H9 (cell line): ENCODE results near the gene SRP9. TPM values are rescaled to one million over a fixed set of nuclear protein-coding genes. Genes with fewer than 3 reads are reported as not detected.

Experiments used
- DNase-seq: peaks from one replicate; pipeline ENCODE4 v3.0.0-alpha.2; 2017
- H2AFZ ChIP-seq: one replicate; pipeline ENCODE4 v1.6.1; 2013; ENCODE audit warnings: mild to moderate bottlenecking, low read length, control low read depth, moderate library complexity
- H2AK5ac ChIP-seq: 2 replicates; pipeline ENCODE4 v1.6.1; 2013; ENCODE audit warnings: low read length, control low read depth, mixed read lengths; ENCODE audit not compliant: insufficient read length
- H2BK120ac ChIP-seq: one replicate; pipeline ENCODE4 v1.6.1; 2013; ENCODE audit warnings: low read depth, mild to moderate bottlenecking, low read length, control low read depth, inconsistent platforms; ENCODE audit not compliant: poor library complexity, severe bottlenecking
- H2BK12ac ChIP-seq: 2 replicates; pipeline ENCODE4 v1.6.1; 2013; ENCODE audit warnings: low read length, control low read depth, mixed read lengths, low read depth; ENCODE audit not compliant: insufficient read length
- H2BK15ac ChIP-seq: 2 replicates; pipeline ENCODE4 v1.6.1; 2013; ENCODE audit warnings: low read depth, low read length, control low read depth
- H2BK20ac ChIP-seq: one replicate; pipeline ENCODE4 v1.6.1; 2013; ENCODE audit warnings: low read depth, mild to moderate bottlenecking, low read length, control low read depth, inconsistent platforms; ENCODE audit not compliant: poor library complexity, severe bottlenecking
- H2BK5ac ChIP-seq: 2 replicates; pipeline ENCODE4 v1.6.1; 2013; ENCODE audit warnings: low read length, control low read depth, mixed read lengths; ENCODE audit not compliant: insufficient read length
- H3K14ac ChIP-seq: 2 replicates; pipeline ENCODE4 v1.6.1; 2013; ENCODE audit warnings: low read length, control low read depth; ENCODE audit not compliant: insufficient read depth
- H3K18ac ChIP-seq: 2 replicates; pipeline ENCODE4 v1.6.1; 2013; ENCODE audit warnings: low read depth, mild to moderate bottlenecking, mixed read lengths, low read length, control low read depth; ENCODE audit not compliant: insufficient read length
- H3K23ac ChIP-seq: 2 replicates; pipeline ENCODE4 v1.6.1; 2013; ENCODE audit warnings: low read length, control low read depth, mixed read lengths, low read depth; ENCODE audit not compliant: insufficient read length
- H3K23me2 ChIP-seq: 2 replicates; pipeline ENCODE4 v1.6.1; 2013; ENCODE audit warnings: low read depth, mild to moderate bottlenecking, mixed read lengths, low read length, control low read depth; ENCODE audit not compliant: insufficient read length, poor library complexity, severe bottlenecking
- H3K27ac ChIP-seq: 2 replicates; pipeline ENCODE4 v1.5.1; 2013; ENCODE audit warnings: low read length, control low read depth, mixed read lengths, low read depth; ENCODE audit not compliant: insufficient read length
- H3K27me3 ChIP-seq: 2 replicates; pipeline ENCODE4 v1.6.1; 2013; ENCODE audit warnings: low read length, control low read depth, inconsistent platforms; ENCODE audit not compliant: insufficient read depth
- H3K4ac ChIP-seq: 2 replicates; pipeline ENCODE4 v1.6.1; 2013; ENCODE audit warnings: low read depth, mild to moderate bottlenecking, control low read depth, inconsistent platforms, low read length, moderate library complexity
- H3K4me1 ChIP-seq: 2 replicates; pipeline ENCODE4 v1.6.1; 2013; ENCODE audit warnings: low read length, control low read depth, inconsistent platforms; ENCODE audit not compliant: insufficient read depth
- H3K4me2 ChIP-seq: 2 replicates; pipeline ENCODE4 v1.6.1; 2013; ENCODE audit warnings: low read length, control low read depth, mixed read lengths; ENCODE audit not compliant: insufficient read length, insufficient read depth
- H3K56ac ChIP-seq: 2 replicates; pipeline ENCODE4 v1.6.1; 2013; ENCODE audit warnings: low read depth, mild to moderate bottlenecking, mixed read lengths, low read length, control low read depth; ENCODE audit not compliant: insufficient read length
- H3K79me1 ChIP-seq: 2 replicates; pipeline ENCODE4 v1.6.1; 2013; ENCODE audit warnings: low read depth, mild to moderate bottlenecking, moderate library complexity, low read length, control low read depth, inconsistent platforms; ENCODE audit not compliant: insufficient read depth, poor library complexity, severe bottlenecking
- H3K79me2 ChIP-seq: 2 replicates; pipeline ENCODE4 v1.6.1; 2013; ENCODE audit warnings: low read length, control low read depth, inconsistent platforms; ENCODE audit not compliant: insufficient read depth
- H3K9ac ChIP-seq: 2 replicates; pipeline ENCODE4 v1.6.1; 2013; ENCODE audit warnings: low read length, control low read depth, mixed read lengths; ENCODE audit not compliant: insufficient read length; ENCODE audit errors: extremely low read depth
- H3K9me3 ChIP-seq: one replicate; pipeline ENCODE4 v1.6.1; 2013; ENCODE audit warnings: low read depth, low read length, inconsistent platforms; ENCODE audit not compliant: control insufficient read depth
- H3T11ph ChIP-seq: one replicate; pipeline ENCODE4 v1.6.1; 2013; ENCODE audit warnings: mild to moderate bottlenecking, low read length, control low read depth, inconsistent platforms
- H4K20me1 ChIP-seq: one replicate; pipeline ENCODE4 v1.6.1; 2013; ENCODE audit not compliant: control insufficient read depth, insufficient read length, insufficient read depth
- H4K5ac ChIP-seq: 2 replicates; pipeline ENCODE4 v1.6.1; 2013; ENCODE audit warnings: low read depth, mild to moderate bottlenecking, mixed read lengths, low read length, control low read depth; ENCODE audit not compliant: insufficient read length
- H4K8ac ChIP-seq: replicated peaks from 2 replicates; pipeline ENCODE4 v1.6.1; 2013; ENCODE audit warnings: low read length, control low read depth, mixed read lengths, low read depth; ENCODE audit not compliant: insufficient read length
- H4K91ac ChIP-seq: 2 replicates; pipeline ENCODE4 v1.6.1; 2013; ENCODE audit warnings: low read depth, mild to moderate bottlenecking, moderate library complexity, mixed read lengths, low read length, control low read depth; ENCODE audit not compliant: insufficient read length
- H3K27ac Mint-ChIP-seq, 3 experiments: 2 replicates in 2 of 3; 3 replicates in 1 of 3; pipeline ENCODE4 v1.8.0; 2020 to 2021; ENCODE audit warnings: mixed read lengths in 3 of 3, mild to moderate bottlenecking in 1 of 3, moderate library complexity in 1 of 3
- H3K27me3 Mint-ChIP-seq: 2 replicates; pipeline ENCODE4 v1.8.0; 2021; ENCODE audit warnings: low read depth, mild to moderate bottlenecking, moderate library complexity, mixed read lengths
- H3K36me3 Mint-ChIP-seq, 3 experiments: 2 replicates in 2 of 3; 3 replicates in 1 of 3; pipeline ENCODE4 v1.8.0; 2020 to 2021; ENCODE audit warnings: low read depth in 3 of 3, mixed read lengths in 3 of 3; ENCODE audit not compliant: insufficient read depth in 1 of 3
- H3K4me1 Mint-ChIP-seq, 2 experiments: 2 replicates each; pipeline ENCODE4 v1.8.0; 2020; ENCODE audit warnings: mixed read lengths in 2 of 2
- H3K4me3 Mint-ChIP-seq, 2 experiments: 2 replicates in 1 of 2; 3 replicates in 1 of 2; pipeline ENCODE4 v1.8.0; 2020 to 2021; ENCODE audit warnings: mild to moderate bottlenecking in 2 of 2, mixed read lengths in 2 of 2, moderate library complexity in 1 of 2
- H3K9me3 Mint-ChIP-seq, 2 experiments: 2 replicates in 1 of 2; 3 replicates in 1 of 2; pipeline ENCODE4 v1.8.0; 2020; ENCODE audit warnings: mild to moderate bottlenecking in 2 of 2, mixed read lengths in 2 of 2, moderate library complexity in 1 of 2
- WGBS: extraction: QIAGEN DNeasy Blood & Tissue Kit; methylation state at CpG from one replicate; pipeline ENCODE4 v1.1.7; 2013; ENCODE audit warnings: missing lambda C conversion rate, low lambda C conversion rate, mixed read lengths; ENCODE audit not compliant: insufficient read length; ENCODE audit errors: extremely low coverage; 5-methylcytosine and 5-hydroxymethylcytosine counted together
- total RNA-seq: library from RNA; stranded (reverse); gene quantifications from 2 replicates; pipeline ENCODE4 v1.2.1, GENCODE V29; 2021
- TF ChIP-seq, protein P1 (sequence below): fragments of 200-600 bp; sonication (generic); conservative IDR thresholded peaks from 3 replicates; pipeline ENCODE4 v1.8.0; 2021; ENCODE audit warnings: antibody characterized with exemption, mild to moderate bottlenecking

The SRP9 gene
- total RNA-seq, 1 experiment from 2014 or later = 403 TPM

DNA sequence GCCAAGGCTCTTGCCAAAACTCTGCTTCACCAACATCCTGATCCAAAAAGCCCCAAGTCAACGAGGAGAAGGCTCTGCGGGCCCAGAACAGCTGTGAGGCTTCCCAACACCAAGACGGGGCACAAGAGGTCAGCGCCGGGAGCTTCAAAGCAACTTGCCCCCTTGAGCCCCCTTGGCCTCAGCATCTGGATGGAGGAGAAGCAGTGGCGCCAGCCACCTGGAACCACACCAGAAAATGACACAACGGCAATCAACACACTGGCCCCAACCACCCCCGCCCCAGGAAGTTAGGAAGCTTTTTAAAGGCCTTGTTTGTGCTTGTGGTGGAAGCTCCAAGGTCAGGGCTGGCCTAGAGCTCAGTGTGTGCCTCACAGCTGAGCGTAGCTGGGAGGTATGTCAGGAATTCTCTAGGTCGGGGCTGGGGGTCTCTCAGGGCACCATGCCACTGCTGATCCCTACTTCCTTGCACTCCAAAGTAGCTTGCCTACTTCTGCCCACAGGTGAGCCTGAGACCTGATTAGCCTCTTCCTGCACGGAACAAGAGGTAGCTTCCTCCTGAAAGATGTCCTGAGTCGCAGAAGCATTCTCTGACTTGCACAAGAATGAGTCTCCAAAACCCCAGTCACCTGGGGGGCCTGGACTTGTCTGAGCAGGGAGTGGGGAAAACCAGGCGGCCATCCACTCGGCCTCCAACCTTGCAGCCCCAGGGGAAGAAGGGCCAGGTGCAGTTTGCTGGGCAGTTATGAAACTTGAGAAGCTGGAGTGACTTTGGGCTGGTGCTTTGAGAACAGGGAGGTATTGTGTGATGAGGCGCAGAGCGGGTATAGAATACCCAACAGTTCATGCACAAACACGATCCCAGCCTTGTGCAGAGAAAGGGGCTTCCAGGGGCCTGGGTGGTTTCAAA is 9.7 kb upstream of the SRP9 start:
- H3K4me1 Mint-ChIP-seq = peaks cover 44 to 49% of the 10 kb centered on the region in 2 experiments
- Histone ChIP-seq H3K9ac (no peak overlapping the region), H3K4me1 (peaks cover 14% of the 10 kb centered on the region)

More for the DNA sequence above, 9.7 kb upstream of the SRP9 start:
- H2AFZ ChIP-seq = no peak overlapping the region
- H3K9me3 Mint-ChIP-seq = no peaks in the 10 kb centered on the region
- TF ChIP-seq, protein P1, sequence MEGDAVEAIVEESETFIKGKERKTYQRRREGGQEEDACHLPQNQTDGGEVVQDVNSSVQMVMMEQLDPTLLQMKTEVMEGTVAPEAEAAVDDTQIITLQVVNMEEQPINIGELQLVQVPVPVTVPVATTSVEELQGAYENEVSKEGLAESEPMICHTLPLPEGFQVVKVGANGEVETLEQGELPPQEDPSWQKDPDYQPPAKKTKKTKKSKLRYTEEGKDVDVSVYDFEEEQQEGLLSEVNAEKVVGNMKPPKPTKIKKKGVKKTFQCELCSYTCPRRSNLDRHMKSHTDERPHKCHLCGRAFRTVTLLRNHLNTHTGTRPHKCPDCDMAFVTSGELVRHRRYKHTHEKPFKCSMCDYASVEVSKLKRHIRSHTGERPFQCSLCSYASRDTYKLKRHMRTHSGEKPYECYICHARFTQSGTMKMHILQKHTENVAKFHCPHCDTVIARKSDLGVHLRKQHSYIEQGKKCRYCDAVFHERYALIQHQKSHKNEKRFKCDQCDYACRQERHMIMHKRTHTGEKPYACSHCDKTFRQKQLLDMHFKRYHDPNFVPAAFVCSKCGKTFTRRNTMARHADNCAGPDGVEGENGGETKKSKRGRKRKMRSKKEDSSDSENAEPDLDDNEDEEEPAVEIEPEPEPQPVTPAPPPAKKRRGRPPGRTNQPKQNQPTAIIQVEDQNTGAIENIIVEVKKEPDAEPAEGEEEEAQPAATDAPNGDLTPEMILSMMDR = no peak
- H3K14ac ChIP-seq = 0 out of 2 replicates have a peak overlapping the region, but pooled peaks have one; percentile 63
- no peaks in the 10 kb centered on the region for H3K23me2 ChIP-seq
- no peak overlapping the region for H4K8ac ChIP-seq
- no peak overlapping the region for H2BK20ac ChIP-seq
- no peaks in the 10 kb centered on the region for H3K9me3 ChIP-seq
- H3K27ac Mint-ChIP-seq = peak overlapping the region in 2 of 3 experiments; percentile 6 to 69; a peak in 3 of 7 replicates
- H3K27me3 ChIP-seq = no peaks in the 10 kb centered on the region
- no peaks in the 10 kb centered on the region for H3K36me3 Mint-ChIP-seq
- H3K79me2 ChIP-seq = no peaks in the 10 kb centered on the region
- H3K23ac ChIP-seq = no peak overlapping the region
- H3K56ac ChIP-seq = no peak overlapping the region
- H2BK5ac ChIP-seq = no peak overlapping the region
- no peak overlapping the region for H3K27ac ChIP-seq
- H3K4me3 Mint-ChIP-seq = no peak overlapping the region
- WGBS = no CpG with 5 or more reads among the region's 17 CpGs
- H3K4ac ChIP-seq = no peak overlapping the region
- H3K18ac ChIP-seq = no peak overlapping the region
- H4K20me1 ChIP-seq = no peaks in the 10 kb centered on the region
- no peak overlapping the region for H4K5ac ChIP-seq
- H2BK15ac ChIP-seq = no peak overlapping the region
- no peak overlapping the region for H2AK5ac ChIP-seq
- no peak overlapping the region for H2BK12ac ChIP-seq
- no peak overlapping the region for H4K91ac ChIP-seq
- H3K4me2 ChIP-seq = no peak overlapping the region
- H3K27me3 Mint-ChIP-seq = peaks cover 4% of the 10 kb centered on the region; the same call in 1 of the 2 replicates
- no peaks in the 10 kb centered on the region for H3K79me1 ChIP-seq
- H2BK120ac ChIP-seq = no peak overlapping the region
- DNase-seq = peak; percentile 55
- H3T11ph ChIP-seq = no peak overlapping the region
